Epithelial cell of proximal tubule (primary cell): ENCODE results near the gene SGCD. TPM values are rescaled to one million over a fixed set of nuclear protein-coding genes. Genes with fewer than 3 reads are reported as not detected.

Experiments
- DNase-seq: peaks from one replicate; pipeline ENCODE4 v3.0.0-alpha.2; 2011; ENCODE audit warnings: low read depth
- H3K4me3 ChIP-seq: 2 replicates; pipeline ENCODE4 v1.5.1; 2011; ENCODE audit warnings: low read depth, mild to moderate bottlenecking, low read length
- total RNA-seq: library from RNA; depleted of rRNA; stranded (reverse); fragments of >200 nt; gene quantifications from 2 replicates; pipeline ENCODE4 v1.2.3, GENCODE V29; 2015
- TF ChIP-seq, protein P1 (sequence below): conservative IDR thresholded peaks from 2 replicates; pipeline ENCODE4 v1.5.1; 2012; ENCODE audit warnings: low read depth, mild to moderate bottlenecking, low read length

The SGCD gene
- total RNA-seq, 1 donor from 2014 or later, result 0.06 TPM

- peak; percentile 94 for DNase-seq
- no peak overlapping the region for H3K4me3 ChIP-seq
- TF ChIP-seq, protein P1, sequence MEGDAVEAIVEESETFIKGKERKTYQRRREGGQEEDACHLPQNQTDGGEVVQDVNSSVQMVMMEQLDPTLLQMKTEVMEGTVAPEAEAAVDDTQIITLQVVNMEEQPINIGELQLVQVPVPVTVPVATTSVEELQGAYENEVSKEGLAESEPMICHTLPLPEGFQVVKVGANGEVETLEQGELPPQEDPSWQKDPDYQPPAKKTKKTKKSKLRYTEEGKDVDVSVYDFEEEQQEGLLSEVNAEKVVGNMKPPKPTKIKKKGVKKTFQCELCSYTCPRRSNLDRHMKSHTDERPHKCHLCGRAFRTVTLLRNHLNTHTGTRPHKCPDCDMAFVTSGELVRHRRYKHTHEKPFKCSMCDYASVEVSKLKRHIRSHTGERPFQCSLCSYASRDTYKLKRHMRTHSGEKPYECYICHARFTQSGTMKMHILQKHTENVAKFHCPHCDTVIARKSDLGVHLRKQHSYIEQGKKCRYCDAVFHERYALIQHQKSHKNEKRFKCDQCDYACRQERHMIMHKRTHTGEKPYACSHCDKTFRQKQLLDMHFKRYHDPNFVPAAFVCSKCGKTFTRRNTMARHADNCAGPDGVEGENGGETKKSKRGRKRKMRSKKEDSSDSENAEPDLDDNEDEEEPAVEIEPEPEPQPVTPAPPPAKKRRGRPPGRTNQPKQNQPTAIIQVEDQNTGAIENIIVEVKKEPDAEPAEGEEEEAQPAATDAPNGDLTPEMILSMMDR, result no peak
These were observed 148.5 kb downstream of the SGCD start for GRCh38 chr5:156475182-156476157.

DNA sequence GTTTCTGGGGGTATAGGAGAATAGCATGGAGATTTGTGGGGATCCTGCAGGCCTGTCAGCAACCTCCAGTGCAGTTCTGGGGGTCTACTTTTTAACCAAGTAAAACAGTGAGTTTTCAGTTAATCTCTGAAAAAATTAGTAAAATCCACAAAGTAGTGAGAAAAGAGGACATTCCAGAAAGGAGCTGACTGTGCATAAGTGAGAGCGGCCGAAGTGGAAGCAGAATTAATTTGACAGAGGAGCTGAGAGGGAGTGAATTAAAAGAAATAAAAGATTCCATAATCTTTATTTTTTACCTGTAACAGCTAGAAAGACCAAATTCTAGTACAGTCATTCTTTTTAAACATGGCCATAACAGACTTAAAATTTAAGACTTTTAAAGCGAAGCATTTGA, 149.2 kb downstream of the SGCD start:
- H3K4me3 ChIP-seq, result no peak overlapping the region
- DNase-seq, result no peak
- TF ChIP-seq, protein P1, result no peak

- TF ChIP-seq, protein P1, result no peak
- H3K4me3 ChIP-seq, result no peak overlapping the region
- no peak for DNase-seq
These were observed 149.7 kb downstream of the SGCD start for GRCh38 chr5:156476678-156477077.

GRCh38 chr5:156477196-156477595, 150.2 kb downstream of the SGCD start:
- no peak overlapping the region for H3K4me3 ChIP-seq
- DNase-seq, result no peak
- TF ChIP-seq, protein P1, result no peak

DNA sequence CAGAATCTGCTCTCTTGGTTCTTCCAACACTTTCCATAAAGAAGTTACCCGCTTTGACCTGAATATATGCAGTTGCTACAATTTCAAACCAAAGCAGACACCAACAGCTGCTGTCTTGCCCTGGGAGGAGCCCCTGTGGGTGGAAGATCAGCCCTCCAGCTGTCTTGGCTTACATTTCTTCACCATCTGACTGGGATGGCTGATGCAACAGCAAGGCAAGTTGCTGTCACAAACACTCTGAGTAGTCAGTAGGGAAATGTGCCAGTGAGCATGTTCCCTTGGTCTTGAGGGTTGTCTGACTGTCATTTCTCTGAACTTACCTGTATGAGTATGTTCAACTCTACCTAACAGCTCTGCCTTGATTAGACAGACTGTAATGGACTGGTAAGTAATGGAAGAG, 152.9 kb downstream of the SGCD start:
- no peak for DNase-seq
- no peak overlapping the region for H3K4me3 ChIP-seq
- TF ChIP-seq, protein P1, result no peak

DNA sequence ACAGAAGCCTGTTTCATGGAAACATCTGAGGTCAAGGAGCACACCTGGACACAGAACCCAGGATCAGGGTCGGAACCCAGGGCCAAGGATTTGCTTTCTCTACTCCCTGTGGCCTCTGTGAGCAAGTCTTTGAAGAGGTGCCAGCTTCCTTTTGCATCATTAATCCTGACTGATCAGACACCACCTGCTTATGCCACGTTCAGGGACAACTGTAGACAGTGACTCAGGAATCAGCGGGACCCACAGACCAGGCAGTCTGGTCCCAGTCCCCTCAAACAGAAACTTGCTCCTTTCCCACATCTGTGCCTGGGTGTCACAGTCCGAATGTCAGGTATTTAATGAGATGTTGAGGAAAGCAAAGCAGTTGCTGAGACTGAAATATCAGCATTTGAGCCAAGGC, 154.8 kb downstream of the SGCD start:
- no peak for DNase-seq
- TF ChIP-seq, protein P1, result no peak
- no peak overlapping the region for H3K4me3 ChIP-seq
